HUES6 (cell line): ENCODE results near the gene MZB1.
A peak's percentile ranks its signal among the peaks of the same experiment; 100 is the strongest.
"Not testable (repeated sequence)": the region's sequence is repeated elsewhere in the genome, so short reads cannot be mapped to it uniquely, and the experiment has no call there.

Experiments
- H3K27ac ChIP-seq: 2 replicates; pipeline ENCODE4 v1.7.0; 2013; ENCODE audit warnings: low read depth, mild to moderate bottlenecking, low read length, inconsistent platforms
- H3K27me3 ChIP-seq: 2 replicates; pipeline ENCODE4 v1.6.1; 2013; ENCODE audit warnings: low read length; ENCODE audit not compliant: control insufficient read depth, insufficient read depth
- H3K36me3 ChIP-seq: 2 replicates; pipeline ENCODE4 v1.6.1; 2013; ENCODE audit warnings: low read length; ENCODE audit not compliant: control insufficient read depth, insufficient read depth
- H3K4me1 ChIP-seq: 2 replicates; pipeline ENCODE4 v1.6.1; 2013; ENCODE audit warnings: low read length; ENCODE audit not compliant: control insufficient read depth, insufficient read depth
- H3K4me3 ChIP-seq: 2 replicates; pipeline ENCODE4 v1.5.1; 2013; ENCODE audit warnings: low read depth, low read length
- H3K9ac ChIP-seq: one replicate; pipeline ENCODE4 v1.6.1; 2013; ENCODE audit warnings: mild to moderate bottlenecking, low read length
- H3K9me3 ChIP-seq: 2 replicates; pipeline ENCODE4 v1.6.1; 2013; ENCODE audit warnings: low read depth, low read length; ENCODE audit not compliant: control insufficient read depth, insufficient read depth

The MZB1 gene

DNA sequence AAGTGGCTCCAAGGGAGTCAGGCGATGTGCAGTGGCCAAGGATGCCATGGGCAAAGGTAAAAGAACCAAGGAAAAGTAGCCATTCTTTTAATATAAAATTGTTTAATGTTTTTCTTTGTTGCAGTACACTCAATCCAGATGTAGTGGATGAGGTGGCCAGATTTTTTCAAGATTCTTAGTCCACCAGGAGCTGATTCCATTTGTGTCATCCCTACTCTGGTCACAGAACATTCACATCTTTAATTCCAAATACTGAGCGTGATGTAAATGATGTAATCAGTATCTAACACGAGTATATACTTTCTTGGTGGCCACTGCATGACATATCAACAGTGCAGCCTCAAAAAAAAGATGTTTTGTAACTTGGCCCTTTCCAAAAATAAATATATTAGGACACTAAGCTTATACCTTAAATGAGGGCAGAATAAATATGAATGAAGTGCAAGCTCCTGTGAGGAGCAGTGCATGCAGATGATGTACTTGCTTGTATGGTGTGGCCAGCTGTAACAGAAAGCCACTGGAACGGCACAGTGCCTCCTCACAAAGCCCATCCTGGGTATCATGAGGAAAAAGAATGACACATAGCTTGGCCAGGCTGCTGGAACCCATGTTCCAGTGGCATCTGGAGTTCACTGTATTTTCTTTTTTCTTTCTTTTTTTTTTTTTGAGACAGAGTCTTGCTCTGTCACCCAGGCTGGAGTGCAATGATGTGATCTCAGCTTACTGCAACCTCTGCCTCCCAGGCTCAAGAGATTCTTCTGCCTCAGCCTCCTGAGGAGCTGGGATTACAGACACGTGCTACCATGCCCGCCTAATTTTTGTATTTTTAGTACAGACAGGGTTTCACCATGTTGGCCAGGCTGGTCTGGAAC is 20.6 kb upstream of the MZB1 start:
- no peak overlapping the region for H3K4me3 ChIP-seq
- no peak overlapping the region for H3K27ac ChIP-seq
- H3K9me3 ChIP-seq = no peaks in the 10 kb centered on the region
- no peaks in the 10 kb centered on the region for H3K4me1 ChIP-seq
- no peaks in the 10 kb centered on the region for H3K27me3 ChIP-seq
- peaks cover 4% of the 10 kb centered on the region for H3K36me3 ChIP-seq
- H3K9ac ChIP-seq = no peak overlapping the region

DNA sequence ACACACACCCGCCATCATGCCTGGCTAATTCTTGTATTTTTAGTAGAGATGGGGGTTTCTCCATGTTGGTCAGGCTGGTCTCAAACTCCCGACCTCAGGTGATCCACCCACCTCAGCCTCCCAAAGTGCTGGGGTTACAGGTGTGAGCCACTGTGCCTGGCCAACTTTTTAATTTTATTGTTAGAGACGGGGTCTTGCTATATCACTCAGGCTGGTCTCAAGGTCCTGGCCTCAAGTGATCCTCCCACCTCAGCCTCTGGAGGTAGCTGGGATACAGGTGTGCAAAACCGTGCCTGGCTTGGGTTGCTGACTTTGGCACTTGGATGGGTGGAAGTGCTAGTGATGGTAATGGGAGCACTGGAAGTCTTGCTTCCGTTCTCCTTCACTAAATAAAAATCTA is 19.4 kb upstream of the MZB1 start:
- not testable (repeated sequence) for H3K9me3 ChIP-seq, H3K4me1 ChIP-seq, H3K27ac ChIP-seq, H3K4me3 ChIP-seq, H3K9ac ChIP-seq, H3K27me3 ChIP-seq, H3K36me3 ChIP-seq

DNA sequence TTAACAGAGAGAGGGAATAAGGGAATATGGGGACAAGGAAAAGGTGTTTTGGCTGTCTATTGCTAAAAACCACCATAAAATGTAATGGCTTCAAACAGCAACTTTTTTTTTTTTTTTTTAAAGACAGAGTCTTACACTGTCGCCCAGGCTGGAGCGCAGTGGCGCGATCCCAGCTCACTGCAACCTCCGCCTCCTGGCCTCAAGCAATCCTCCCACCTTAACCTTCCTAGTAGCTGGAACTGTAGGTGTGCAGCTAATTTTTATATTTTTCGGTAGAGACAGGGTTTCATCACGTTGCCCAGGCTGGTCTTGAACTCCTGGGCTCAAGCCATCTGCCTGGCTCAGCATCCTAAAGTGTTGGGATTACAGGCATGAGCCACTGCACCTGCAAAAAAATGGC is 18.5 kb upstream of the MZB1 start:
- no peak overlapping the region for H3K9ac ChIP-seq
- peaks cover 11% of the 10 kb centered on the region for H3K4me1 ChIP-seq
- no peaks in the 10 kb centered on the region for H3K27me3 ChIP-seq
- no peak overlapping the region for H3K4me3 ChIP-seq
- H3K9me3 ChIP-seq = no peaks in the 10 kb centered on the region
- H3K27ac ChIP-seq = no peak overlapping the region
- H3K36me3 ChIP-seq = no peaks in the 10 kb centered on the region

- H3K9ac ChIP-seq = no peak overlapping the region
- H3K27ac ChIP-seq = no peak overlapping the region
- H3K36me3 ChIP-seq = no peaks in the 10 kb centered on the region
- peaks cover 14% of the 10 kb centered on the region for H3K4me1 ChIP-seq
- H3K4me3 ChIP-seq = no peak overlapping the region
- no peaks in the 10 kb centered on the region for H3K9me3 ChIP-seq
- no peaks in the 10 kb centered on the region for H3K27me3 ChIP-seq
Observed at GRCh38 chr5:139407517-139407916, 17.8 kb upstream of the MZB1 start.

- no peaks in the 10 kb centered on the region for H3K27me3 ChIP-seq
- no peak overlapping the region for H3K9ac ChIP-seq
- H3K4me1 ChIP-seq = peaks cover 14% of the 10 kb centered on the region
Observed at GRCh38 chr5:139406963-139407362, 17.2 kb upstream of the MZB1 start.

GRCh38 chr5:139404484-139404840 is 14.7 kb upstream of the MZB1 start:
- H3K9ac ChIP-seq = peak overlapping the region; percentile 47
- peaks cover 13% of the 10 kb centered on the region for H3K36me3 ChIP-seq
- H3K9me3 ChIP-seq = no peaks in the 10 kb centered on the region
- no peaks in the 10 kb centered on the region for H3K27me3 ChIP-seq
- H3K4me1 ChIP-seq = peaks cover 14% of the 10 kb centered on the region
- H3K27ac ChIP-seq = peak overlapping the region; percentile 70
- peak overlapping the region; percentile 85 for H3K4me3 ChIP-seq

More at GRCh38 chr5:139406963-139407362, 17.2 kb upstream of the MZB1 start:
- Histone ChIP-seq H3K27ac (no peak overlapping the region), H3K36me3 (no peaks in the 10 kb centered on the region), H3K4me3 (no peak overlapping the region), H3K9me3 (no peaks in the 10 kb centered on the region)

GRCh38 chr5:139403787-139404483 is 14.2 kb upstream of the MZB1 start, which contains the start of gene SPATA24:
Gene SPATA24, minus strand, starts transcription at chr5:139404089. Its CDS starts 29 bp downstream, at chr5:139404060.
- peaks cover 14% of the 10 kb centered on the region for H3K4me1 ChIP-seq
- H3K27me3 ChIP-seq = no peaks in the 10 kb centered on the region
- H3K27ac ChIP-seq = peak within 1 kb of the TSS; percentile 70
- peak within 1 kb of the TSS; percentile 85 for H3K4me3 ChIP-seq
- H3K36me3 ChIP-seq = peaks cover 15% of the 10 kb centered on the region
- no peaks in the 10 kb centered on the region for H3K9me3 ChIP-seq
- peak within 1 kb of the TSS; percentile 90 for H3K9ac ChIP-seq

- Histone ChIP-seq H3K9me3 (no peaks in the 10 kb centered on the region), H3K36me3 (peaks cover 15% of the 10 kb centered on the region), H3K9ac (peak overlapping the region; percentile 90), H3K27ac (peak overlapping the region; percentile 70; the same call in 1 of the 2 replicates), H3K4me1 (peaks cover 14% of the 10 kb centered on the region), H3K27me3 (no peaks in the 10 kb centered on the region), H3K4me3 (peak overlapping the region; percentile 85)
Observed at GRCh38 chr5:139403418-139403786, 13.7 kb upstream of the MZB1 start.

GRCh38 chr5:139402561-139403158 is 12.9 kb upstream of the MZB1 start:
- H3K27ac ChIP-seq = no peak overlapping the region
- H3K4me3 ChIP-seq = no peak overlapping the region
- H3K4me1 ChIP-seq = peaks cover 14% of the 10 kb centered on the region
- H3K27me3 ChIP-seq = no peaks in the 10 kb centered on the region
- no peak overlapping the region for H3K9ac ChIP-seq
- H3K36me3 ChIP-seq = peaks cover 15% of the 10 kb centered on the region
- H3K9me3 ChIP-seq = no peaks in the 10 kb centered on the region

GRCh38 chr5:139401546-139401945 is 11.8 kb upstream of the MZB1 start:
- Histone ChIP-seq H3K27me3 (no peaks in the 10 kb centered on the region), H3K4me3 (no peak overlapping the region), H3K36me3 (peaks cover 15% of the 10 kb centered on the region), H3K4me1 (peaks cover 15% of the 10 kb centered on the region), H3K27ac (no peak overlapping the region), H3K9me3 (no peaks in the 10 kb centered on the region), H3K9ac (no peak overlapping the region)
